ENCODE data around the gene FAM53C.
A peak's percentile ranks its signal among the peaks of the same experiment; 100 is the strongest.
"Not testable (repeated sequence)": the region's sequence is repeated elsewhere in the genome, so short reads cannot be mapped to it uniquely, and the experiment has no call there.

FAM53C gene

DNA sequence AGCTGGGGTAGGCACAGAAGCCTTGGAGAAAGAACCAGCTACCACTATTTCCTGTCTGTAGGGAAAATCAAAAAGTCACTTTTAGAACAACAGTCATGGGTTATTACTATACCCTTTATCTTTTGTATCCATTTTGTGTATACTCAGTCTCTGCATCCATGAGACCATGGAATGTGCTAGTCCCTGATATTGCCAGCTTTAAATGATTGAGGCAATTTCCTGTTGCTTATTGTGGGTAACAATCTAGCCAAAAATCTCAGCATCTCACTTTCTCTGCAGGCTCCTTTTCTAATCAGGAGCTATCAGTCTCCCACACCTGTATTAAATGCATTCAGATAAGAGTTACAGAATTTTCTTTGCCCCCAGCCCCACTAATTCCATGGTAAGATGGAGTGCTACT lies 13.5 kb downstream of the FAM53C start:
- no peak for DNase-seq

DNA sequence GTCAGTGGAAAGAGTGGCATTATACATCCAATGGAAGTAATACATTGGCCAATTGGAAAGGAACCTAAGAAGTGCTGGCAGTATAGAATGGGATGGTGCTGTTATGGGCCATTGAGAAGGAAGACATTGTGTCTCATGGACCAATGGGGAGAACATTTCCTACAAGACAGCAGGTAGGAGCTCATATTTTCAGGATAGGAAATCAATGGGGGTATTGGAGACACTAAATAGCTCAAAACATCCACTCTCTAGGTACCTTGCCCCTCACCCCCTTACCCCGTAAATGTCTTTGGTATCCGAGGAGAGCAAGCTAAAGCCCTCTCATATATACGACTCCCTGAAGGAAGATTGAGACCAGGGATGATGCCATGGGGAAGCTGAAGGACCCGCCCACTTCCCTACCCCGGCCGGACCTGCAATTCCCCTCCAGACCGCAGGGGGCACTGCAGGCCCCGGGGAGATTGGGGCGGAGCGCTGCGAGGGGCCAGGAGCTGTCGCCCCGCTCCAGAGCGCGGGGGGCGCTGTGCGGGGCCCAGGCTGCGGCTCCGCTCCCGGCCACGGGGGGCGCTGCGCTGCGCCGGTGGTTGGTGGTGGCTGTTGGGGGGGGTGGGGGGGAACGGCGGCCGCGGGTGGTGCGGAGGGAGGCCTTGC lies 14.1 kb downstream of the FAM53C start, which contains the start of gene KDM3B:
TSS of gene KDM3B (plus strand) at position 615 of the 651 bp plus-strand sequence. CDS start 111 bp downstream, outside the sequence.
- peak; percentile 88 for DNase-seq

DNA sequence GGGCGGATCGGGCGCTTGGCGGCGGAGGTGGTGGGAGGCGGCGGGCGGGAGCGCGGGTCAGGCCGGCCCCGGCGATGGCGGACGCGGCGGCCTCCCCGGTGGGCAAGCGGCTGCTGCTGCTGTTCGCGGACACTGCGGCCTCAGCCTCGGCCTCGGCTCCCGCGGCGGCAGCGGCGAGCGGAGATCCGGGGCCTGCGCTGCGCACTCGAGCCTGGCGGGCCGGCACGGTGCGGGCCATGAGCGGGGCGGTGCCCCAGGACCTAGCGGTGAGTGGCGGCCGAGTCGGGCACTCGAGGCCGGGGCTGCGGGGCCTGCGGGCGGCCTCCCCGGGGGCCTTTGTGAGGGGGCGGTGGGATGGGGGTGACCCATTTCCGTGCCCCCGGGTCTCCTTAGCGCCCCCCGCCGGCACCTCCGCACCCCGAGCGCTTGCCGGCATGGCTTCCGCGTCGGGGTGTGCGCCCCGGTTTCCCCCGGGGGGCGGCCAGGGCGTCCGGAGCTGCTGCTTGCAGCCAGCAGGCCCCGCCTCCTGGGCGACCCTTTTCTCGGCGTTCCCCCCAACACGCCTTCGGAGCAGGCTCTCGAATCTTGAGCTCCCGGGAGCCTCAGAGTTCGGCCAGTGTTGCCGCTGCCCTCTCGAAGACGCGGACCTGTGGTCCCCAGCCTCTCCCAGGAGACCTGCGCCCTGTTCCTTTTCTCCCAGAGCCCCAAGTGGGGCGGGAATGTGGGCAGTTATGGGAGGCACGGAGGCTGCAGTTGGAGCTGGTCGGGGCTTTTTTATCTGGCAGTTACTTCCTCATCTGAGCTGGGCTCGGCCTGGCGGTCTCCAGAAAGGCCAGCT lies 14.9 kb downstream of the FAM53C start:
- peak; percentile 52 for DNase-seq

DNA sequence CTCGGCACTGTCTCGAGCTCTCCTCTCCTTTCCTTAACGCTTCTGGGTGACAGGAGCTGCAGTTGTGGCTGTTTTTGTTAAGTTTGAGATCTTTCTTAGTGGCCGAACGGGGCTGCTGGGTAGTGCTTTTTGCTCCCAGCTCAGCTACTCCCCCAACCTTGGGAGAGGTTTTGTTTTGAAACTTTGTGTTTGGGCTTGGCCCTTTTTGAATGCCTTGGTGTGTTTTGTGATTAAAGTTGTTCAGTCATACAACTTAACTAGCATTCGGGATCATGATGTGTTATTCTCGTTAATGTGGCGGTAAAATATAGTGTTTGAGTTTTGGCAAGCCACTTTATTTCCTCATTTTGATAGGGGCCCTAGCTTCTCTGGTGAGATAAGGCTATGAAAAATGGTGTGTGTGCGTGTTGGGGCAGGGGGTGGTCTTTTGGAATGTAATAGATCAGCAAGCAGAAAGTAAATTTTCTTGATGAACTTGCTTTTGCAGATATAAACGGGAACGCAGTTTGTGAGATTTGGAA lies 15.6 kb downstream of the FAM53C start:
- DNase-seq: no peak

DNA sequence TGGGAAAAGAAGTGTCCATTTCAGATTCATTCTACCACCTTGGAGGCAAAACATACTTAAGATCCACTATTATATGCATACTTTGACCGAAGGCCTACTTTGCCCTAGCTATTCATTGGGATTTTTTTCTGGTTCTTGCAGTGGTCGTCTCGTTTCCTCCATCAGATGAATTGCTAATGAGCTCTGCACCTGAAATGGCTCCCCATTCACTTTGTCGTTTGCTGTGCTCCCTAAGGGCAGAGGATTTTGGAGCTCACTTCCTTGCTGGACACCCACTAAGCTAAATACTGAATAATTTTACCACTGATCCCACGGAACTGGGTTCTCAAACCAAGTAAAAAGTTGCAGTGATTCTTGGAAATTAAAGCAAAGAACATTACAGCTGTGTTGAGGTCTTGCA lies 16.3 kb downstream of the FAM53C start:
- DNase-seq: no peak

DNA sequence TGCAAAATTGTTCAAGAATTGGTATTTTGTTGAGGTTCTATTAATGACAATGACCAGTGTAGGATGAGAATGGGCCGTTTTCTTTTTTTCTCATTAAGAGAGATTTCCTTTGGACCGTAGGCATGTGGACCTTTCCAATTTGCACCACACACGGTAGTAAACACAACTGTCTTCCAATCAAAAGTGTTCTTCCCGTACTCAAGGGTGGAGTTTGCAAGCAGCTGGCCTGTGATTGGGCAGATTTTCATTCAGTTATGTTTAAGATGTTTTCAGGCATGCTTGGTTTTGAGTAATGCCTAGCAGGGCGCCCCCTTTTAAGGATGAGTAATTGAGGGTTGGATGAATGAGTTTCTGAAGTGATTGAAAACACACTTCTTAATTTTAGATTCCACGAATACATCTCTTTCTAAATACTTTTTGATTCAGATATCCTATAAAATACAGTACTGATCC lies 16.9 kb downstream of the FAM53C start:
- peak; percentile 79 for DNase-seq

DNA sequence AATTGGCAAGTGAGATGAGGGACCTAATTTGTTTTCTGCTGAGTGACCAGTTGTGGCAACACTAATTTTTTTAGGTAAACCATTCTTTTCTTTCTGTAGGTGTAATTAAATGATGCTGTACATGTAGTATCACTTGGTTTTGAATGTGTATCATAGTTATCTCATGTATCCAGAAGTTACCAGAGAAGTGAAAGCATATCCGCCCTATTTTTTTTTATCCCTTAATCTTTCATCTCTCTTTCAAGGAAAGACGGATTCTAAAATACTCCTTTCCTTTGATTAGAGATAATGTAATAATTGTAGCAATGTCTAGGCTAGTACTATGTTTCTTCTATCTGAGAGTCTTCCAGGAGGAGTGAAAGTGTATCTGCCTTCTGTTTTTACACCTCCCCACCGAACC lies 21.6 kb downstream of the FAM53C start:
- no peak for DNase-seq

DNA sequence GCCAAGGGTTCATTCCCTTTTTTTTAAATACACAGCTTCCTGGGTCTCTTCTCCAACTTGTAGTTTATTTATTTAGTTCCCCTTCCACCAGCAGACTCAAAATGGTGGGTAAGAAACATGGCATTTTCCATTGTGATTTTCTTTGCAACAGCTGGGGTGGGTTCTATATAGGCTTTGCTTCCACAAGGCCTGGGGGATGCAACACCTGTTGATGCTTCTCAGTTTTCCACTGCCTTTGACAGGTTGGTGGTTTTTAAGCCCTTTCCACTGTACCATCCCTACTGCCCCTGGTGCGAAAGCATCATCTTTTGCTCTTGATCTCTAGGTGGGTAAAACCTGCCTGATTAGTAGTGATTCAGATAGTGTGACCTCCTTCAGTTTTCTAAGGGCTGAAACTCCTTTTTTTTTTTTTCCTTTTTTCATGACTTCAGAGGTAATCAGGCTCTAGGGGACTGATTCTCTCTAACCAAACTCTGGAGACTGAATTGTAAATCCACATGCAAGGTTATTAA lies 22.9 kb downstream of the FAM53C start:
- no peak for DNase-seq

DNA sequence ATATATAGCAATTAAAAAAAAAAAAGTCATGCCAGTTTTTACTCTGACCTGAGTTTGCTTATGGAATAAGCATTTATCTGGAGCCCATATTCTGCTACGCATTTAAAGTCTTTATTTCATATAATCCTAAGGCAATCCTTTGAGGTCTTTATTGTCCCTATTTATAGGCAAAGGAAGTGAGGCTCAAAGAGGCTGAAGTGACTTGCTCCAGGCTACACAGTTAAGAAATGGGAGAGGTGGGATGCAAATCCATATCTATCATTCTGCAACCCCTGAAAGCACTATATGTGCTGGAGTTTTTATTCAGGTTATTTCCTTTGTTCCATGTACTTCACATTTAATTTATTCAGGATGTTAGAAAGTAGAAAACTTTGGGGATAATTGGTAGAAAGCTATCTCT lies 26.5 kb downstream of the FAM53C start:
- DNase-seq: no peak

DNA sequence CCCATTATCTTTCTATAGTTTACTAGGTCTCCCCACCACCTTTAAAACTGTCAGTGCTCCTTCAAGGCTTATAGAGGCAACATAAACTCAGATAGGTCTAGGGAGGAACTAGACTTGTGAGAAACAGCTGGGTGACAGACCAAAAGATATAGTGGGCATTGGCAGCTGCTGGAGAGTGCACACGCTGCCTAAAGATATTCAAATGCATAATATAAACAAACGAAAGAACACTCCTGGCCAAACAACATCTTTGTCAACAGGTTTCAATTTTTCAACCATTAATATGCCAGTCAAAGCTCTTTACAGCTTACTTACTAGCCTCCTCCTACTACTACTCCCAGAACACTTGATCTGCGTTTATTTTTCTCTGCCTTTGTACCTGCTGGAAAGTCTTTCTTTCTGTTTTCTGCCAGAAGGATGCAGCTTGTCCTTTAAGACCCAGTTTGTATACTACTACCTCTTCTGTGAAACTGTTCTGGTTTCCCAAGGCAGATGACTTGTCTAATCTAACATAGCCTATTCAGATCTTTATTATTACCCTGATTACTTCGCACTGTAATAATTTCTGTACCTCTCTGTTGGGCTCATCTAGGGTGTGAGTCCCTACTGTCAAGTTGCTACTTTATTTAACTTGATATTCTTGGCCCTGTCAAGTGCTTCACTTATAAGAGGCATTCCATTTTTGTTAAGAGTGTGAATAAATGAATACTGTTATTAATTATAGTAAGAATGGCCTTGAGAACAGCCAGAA lies 28.7 kb downstream of the FAM53C start:
- DNase-seq: no peak

DNA sequence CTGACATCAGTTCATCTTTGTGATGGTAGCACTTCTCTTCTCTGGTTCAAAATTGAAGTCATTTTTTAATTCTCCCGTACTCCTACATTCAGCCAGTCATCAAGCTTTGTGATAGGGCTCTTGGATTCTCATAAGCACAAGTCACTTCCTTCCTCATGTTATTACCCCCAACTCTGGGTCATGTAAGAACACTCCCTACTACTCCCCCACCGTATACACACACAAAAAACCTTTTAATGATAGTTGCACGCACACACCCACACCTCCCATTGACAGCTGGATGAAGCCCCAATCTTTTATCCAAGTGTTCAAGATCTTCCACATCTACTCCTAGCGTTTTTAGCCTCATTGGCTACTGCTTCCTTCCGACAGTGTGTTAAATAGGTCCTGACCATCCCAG lies 31.2 kb downstream of the FAM53C start:
- DNase-seq: no peak

DNA sequence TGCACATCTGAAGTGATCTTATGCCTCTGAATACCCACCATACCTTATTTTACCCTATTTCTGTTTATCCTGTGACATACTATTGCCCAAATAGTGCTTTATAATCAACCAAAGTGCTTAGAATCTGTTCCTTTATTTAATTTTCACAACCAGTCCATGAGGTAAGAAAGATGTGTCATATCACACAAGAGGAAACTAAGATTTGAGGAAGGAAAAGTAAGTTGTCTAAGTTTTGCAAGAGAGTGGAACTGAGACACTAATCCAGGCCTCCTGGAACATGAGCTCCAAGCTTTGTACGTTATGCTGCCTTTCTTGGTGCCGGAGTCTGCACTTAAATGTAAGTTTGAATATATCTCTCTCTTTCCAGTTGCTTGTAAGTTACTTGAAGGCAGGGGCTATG lies 31.6 kb downstream of the FAM53C start:
- DNase-seq: no peak

DNA sequence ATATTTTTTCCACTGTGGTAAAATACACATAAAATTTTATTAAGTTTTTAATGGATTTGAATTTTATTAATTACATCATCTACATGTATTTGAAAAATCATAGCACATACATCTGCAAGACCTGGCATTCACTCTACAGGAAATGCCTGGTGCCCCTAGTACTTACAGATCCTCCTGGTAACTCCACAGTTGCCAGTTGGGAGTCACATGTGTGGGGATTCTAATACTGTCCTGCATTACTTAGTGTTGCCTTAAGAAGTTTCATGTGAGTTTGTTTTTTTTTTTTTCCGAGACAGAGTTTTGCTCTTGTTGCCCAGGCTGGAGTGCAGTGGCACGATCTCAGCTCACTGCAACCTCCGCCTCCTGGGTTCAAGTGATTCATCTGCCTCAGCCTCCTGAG lies 32.5 kb downstream of the FAM53C start:
- no peak for DNase-seq

DNA sequence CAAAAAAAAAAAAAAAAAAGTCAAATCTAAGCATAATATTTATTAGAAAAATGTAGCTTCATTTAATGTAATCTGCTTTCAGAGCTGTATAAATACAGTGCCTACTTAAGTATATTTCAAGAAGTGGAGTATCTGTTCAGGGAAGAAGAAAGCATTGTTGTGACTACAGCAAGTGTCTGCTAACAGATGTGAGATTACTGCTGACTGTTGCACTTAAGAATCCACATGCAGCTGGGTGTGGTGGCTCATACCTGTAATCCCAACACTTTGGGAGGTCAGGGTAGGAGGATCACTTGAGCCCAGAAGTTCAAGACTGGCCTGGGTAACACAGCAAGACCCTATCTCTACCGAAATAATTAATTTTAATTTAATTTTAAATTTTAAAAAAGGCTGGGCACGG lies 33.4 kb downstream of the FAM53C start:
- DNase-seq: no peak

DNA sequence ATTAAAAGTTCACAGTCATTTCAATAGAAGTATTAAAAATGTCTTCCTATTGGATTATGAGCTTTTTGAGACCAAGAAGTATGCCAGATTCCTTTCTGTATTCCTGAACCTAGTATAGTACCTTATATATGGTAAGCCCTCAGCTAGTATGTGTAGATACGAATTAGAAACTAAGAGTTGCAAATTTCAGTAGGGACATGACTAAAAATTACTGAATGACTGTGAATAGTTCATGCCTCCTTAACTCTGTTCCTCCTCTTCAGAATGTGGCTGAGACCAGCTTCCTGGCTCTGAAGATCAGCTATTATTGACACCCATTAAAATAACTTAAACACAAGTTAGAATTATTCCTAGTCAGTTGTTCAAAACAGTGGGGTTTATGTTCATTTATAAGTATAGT lies 34.2 kb downstream of the FAM53C start:
- DNase-seq: no peak

DNA sequence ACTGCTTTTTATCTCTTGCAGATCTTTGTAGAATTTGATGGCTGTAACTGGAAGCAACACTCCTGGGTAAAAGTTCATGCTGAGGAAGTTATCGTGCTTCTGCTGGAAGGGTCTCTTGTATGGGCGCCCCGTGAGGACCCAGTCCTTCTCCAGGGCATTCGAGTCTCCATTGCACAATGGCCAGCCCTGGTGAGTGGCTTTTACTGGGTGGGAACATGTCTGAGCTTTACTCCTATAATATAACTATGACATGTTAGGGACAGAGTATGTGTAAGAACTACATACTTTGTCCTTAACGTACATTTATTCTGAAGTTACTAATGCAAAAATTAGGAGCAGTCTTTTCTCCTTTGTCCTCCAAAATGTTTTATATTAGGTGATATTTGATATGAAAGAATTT lies 34.6 kb downstream of the FAM53C start:
- DNase-seq: no peak

DNA sequence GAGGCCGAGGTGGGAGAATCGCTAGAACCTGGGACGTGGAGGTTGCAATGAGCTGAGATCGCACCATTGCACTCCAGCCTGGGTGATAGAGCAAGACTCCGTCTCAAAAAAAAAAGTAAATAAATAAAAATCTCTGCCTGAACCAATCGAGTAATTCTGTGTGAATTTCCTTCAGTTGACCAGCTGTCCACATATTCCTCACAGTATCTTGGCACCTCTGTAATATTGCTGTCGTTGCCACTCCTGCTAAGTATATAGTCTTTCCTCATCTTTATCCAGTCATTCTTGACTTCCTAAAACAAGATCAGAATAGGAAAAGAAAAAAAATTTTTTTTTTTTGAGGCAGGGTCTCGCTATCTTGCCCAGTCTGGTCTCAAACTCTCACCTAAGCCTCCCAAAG lies 44.3 kb downstream of the FAM53C start:
- DNase-seq: no peak

DNA sequence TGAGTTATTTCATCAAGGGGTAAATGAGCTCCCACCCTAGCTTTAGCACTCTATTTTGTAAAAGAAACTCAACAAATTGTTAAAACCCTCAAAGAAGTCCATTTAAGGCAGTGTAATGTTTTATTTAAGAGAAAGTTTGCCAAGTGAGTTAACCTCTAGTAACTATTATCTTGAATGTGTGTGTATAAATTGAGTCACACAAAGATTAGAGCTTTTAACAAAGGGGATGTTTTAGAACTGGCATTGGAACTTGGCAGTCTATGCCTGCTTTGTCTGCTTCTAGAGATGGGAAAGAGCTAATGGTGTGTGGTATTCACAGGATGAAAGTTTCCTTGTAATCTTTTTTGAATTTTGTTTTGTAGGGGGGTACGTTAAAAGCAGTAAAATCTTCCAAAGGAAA lies 47.6 kb downstream of the FAM53C start:
- DNase-seq: no peak

DNA sequence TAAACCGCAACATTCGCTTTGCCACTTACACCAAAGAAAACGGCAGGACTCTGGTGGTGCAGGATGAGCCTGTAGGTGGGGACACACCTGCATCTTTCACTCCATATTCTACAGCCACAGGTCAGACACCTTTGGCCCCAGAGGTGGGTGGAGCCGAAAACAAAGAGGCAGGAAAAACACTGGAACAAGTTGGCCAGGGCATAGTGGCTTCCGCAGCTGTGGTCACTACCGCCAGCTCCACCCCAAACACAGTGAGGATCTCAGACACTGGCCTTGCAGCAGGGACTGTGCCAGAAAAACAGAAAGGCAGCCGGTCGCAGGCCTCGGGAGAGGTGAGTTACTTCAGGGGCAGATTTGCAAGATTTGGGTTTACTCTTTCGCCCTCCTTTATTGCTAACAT lies 48.2 kb downstream of the FAM53C start:
- DNase-seq: no peak

DNA sequence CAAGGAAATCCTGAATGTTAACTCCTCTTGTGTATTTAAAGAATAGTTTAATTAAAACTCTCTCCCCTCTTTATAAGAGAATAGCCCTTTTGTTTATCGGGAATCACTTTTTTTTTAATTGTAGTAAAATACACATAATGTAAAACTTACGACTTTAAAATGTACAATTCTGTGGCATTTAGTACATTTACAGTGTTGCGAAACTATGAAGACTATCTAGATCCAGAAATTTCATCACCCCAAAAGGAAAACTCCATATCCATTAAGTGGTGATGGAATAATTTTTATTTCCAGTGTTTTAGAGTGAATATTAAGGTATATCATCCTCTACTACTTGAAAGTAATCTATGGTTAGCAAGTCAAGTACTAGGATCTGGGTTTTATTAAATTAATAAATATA lies 51.3 kb downstream of the FAM53C start:
- no peak for DNase-seq

DNA sequence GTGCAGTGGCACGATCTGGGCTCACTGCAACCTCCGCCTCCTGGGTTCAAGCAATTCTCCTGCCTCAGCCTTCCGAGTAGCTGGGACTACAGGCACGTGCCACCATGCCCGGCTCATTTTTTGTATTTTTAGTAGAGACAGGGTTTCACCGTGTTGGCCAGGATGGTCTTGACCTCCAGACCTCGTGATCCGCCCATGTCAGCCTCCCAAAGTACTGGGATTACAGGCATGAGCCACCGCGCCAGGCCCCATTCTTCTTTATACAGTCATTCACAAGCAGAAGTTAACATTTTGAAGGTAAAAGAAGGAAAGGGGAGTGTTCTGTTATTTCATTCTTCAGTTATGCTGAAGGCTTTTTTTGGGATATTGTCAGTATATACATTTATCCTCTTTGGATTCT lies 51.8 kb downstream of the FAM53C start:
- not testable (repeated sequence) for DNase-seq

DNA sequence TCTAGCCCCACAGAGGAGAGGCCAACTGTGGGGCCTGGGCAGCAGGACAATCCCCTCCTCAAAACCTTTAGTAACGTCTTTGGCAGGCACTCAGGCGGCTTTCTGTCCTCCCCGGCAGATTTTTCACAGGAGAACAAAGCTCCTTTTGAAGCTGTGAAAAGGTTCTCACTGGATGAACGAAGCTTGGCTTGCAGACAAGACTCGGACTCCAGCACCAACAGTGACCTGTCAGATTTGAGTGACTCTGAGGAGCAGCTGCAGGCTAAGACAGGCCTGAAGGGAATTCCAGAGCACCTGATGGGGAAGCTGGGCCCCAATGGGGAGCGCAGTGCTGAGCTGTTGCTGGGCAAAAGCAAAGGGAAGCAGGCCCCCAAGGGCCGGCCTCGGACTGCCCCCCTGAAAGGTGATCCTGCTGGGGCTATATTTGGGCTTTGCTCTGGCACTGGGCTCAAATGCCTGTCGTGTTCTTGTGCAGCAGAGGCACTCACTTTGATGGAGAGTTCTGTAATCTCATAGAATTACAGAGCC lies 53.9 kb downstream of the FAM53C start:
- no peak for DNase-seq
